Activated CD4-positive, alpha-beta T cell treated with anti-CD3 and anti-CD28 coated beads for 36 hours (primary cell): ENCODE measurements around the gene MISP3. TPM values are rescaled to one million over a fixed set of nuclear protein-coding genes. Genes with fewer than 3 reads are reported as not detected.

Experiments
- ATAC-seq: fragments of 200-7000 bp; cut with Tn5 transposase; one replicate; pipeline ENCODE4 v1.10.0; 2021; ENCODE audit warnings: mild to moderate bottlenecking, moderate library complexity
- CTCF ChIA-PET: fragments of 350-600 bp; sonication (Branson Sonifier 250); formaldehyde crosslinking; loops from one replicate; lab custom pipeline; 2021; ENCODE audit warnings: antibody characterized with exemption; lab: Charles Lee
- POLR2A ChIA-PET: fragments of 350-600 bp; sonication (Branson Sonifier 250); formaldehyde crosslinking; loops from one replicate; lab custom pipeline; 2021; ENCODE audit warnings: antibody characterized with exemption, inconsistent platforms; lab: Charles Lee
- DNase-seq: peaks from one replicate; pipeline ENCODE4 v3.0.0-alpha.2; 2020
- H3K27ac Mint-ChIP-seq: one replicate; pipeline ENCODE4 v1.8.0; 2021; ENCODE audit warnings: mixed read lengths
- H3K27me3 Mint-ChIP-seq: one replicate; pipeline ENCODE4 v1.8.0; 2021; ENCODE audit warnings: mixed read lengths
- H3K36me3 Mint-ChIP-seq: one replicate; pipeline ENCODE4 v1.8.0; 2021; ENCODE audit warnings: low read depth, mixed read lengths
- H3K4me1 Mint-ChIP-seq: one replicate; pipeline ENCODE4 v1.8.0; 2021; ENCODE audit warnings: mixed read lengths
- H3K4me3 Mint-ChIP-seq: one replicate; pipeline ENCODE4 v1.8.0; 2021; ENCODE audit warnings: mild to moderate bottlenecking, moderate library complexity, mixed read lengths
- H3K9me3 Mint-ChIP-seq: one replicate; pipeline ENCODE4 v1.8.0; 2021; ENCODE audit warnings: low read depth, mixed read lengths
- intact Hi-C, 2 experiments: fragments of 100-400 bp; cut with DNase I in 1 of 2; cut with micrococcal nuclease in 1 of 2; formaldehyde crosslinking; loops; one replicate each; pipeline versions ENCODE4 v1.14.2 to v1.15.1; 2022 to 2024; cut with DNase I, micrococcal nuclease
- total RNA-seq, 2 experiments: library from RNA; stranded (reverse); gene quantifications; one replicate each; pipeline ENCODE4 v1.2.3, GENCODE V29; 2021

Gene MISP3
- total RNA-seq, 2 experiments from 2014 or later = 1.1 to 1.6 TPM

DNA sequence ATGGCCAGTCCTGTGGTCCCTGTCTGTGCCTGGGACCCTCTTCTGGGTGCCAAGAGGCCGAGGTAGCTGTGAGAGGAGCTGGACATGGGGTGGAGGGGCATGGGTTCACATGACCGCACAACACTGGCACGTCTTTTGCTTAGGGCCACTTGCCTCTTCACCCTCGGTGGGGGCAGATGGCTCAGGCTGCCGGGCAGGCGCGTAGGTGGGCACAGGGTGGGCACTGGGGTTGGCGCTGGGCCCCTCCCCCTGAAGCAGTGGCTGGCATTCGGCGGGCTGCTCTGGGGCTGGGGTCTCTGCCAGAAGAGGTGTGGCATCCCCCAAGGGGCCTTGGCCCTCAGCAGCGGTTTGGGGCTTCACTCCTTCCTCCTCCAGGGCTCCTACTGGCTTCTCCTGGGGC lies 19.1 kb upstream of the MISP3 start:
- no peak for DNase-seq
- ATAC-seq = no peak
- Mint-ChIP-seq H3K27me3 (peaks cover 11% of the 10 kb centered on the region), H3K36me3 (peaks cover 37% of the 10 kb centered on the region), H3K9me3 (peaks cover 4% of the 10 kb centered on the region), H3K4me1 (peaks cover 10% of the 10 kb centered on the region), H3K27ac (no peak overlapping the region), H3K4me3 (no peak overlapping the region)
- intact Hi-C loops = no loop called here
- POLR2A ChIA-PET = no interaction called here
- CTCF ChIA-PET = interaction anchor here (0.6 to 1.4 kb wide), 4 partner anchors 11 to 172 kb away, joined by 3 to 6 read pairs (median 3); no protein-coding TSS in a partner anchor

- ATAC-seq (no peak), DNase-seq (no peak)
- Mint-ChIP-seq H3K27ac (no peak overlapping the region), H3K27me3 (peaks cover 17% of the 10 kb centered on the region), H3K36me3 (peaks cover 31% of the 10 kb centered on the region), H3K4me1 (peaks cover 16% of the 10 kb centered on the region), H3K9me3 (peaks cover 4% of the 10 kb centered on the region), H3K4me3 (no peak overlapping the region)
- ChIA-PET POLR2A (no interaction called here), CTCF (no interaction called here)
- intact Hi-C loops = no loop called here
Measured at GRCh38 chr19:14054099-14054498, 18.5 kb upstream of the MISP3 start.

DNA sequence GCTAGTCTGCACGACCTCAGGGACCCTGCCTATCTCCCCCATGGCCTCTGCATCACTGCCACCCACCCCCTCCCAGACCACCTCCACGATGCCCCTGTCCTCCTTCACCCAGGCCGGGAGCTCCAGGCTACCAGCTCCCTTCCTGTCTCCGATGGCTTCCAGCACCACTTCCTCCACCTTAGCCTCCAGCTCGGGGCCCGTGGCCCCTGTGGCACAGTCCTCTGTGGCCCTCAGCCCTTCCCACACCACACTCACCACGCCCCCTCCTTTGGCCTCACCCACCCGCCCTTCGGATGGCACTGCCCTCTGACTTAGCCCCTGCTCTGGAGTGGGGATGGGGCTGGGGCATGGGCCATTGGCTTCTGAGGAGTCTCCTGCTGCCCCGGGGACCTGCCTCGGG lies 17.9 kb upstream of the MISP3 start:
- no peak for ATAC-seq
- CTCF ChIA-PET = no interaction called here
- Mint-ChIP-seq H3K27ac (no peak overlapping the region), H3K9me3 (peaks cover 4% of the 10 kb centered on the region), H3K4me3 (no peak overlapping the region), H3K36me3 (peaks cover 30% of the 10 kb centered on the region), H3K4me1 (peaks cover 16% of the 10 kb centered on the region), H3K27me3 (peaks cover 19% of the 10 kb centered on the region)
- no peak for DNase-seq
- intact Hi-C loops = loop anchor here in 1 of 2 experiments (5.0 kb wide), 1 partner anchor 172 kb away; no protein-coding TSS in a partner anchor
- POLR2A ChIA-PET = no interaction called here

DNA sequence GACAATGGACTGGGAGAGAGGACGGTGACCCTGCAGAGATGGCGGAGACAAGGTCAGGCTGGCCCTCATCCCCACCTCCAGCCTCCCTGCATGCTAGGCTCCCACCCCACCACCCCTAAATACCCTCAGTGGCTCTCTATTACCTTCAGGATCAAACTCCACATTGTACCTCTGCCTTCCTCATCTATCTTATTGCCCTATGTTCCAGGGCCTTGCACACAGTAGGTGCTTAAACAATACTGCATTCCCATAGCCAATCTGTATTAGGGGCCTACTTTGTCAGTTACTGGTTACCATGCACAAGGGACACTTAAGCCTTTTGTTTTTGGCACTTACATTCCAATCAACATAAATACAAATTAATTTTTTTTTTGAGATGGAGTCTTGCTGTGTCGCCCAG lies 17.2 kb upstream of the MISP3 start:
- peaks cover 25% of the 10 kb centered on the region for H3K27me3 Mint-ChIP-seq
- H3K4me1 Mint-ChIP-seq = peaks cover 16% of the 10 kb centered on the region
- ChIA-PET POLR2A (interaction anchor here (0.6 kb wide), 1 partner anchor 131 kb away, joined by 3 read pairs; no protein-coding TSS in a partner anchor), CTCF (interaction anchor here (2.8 kb wide), 1 partner anchor 23 kb away, joined by 6 read pairs; the partner anchor contains the start of gene IL27RA)
- peaks cover 24% of the 10 kb centered on the region for H3K36me3 Mint-ChIP-seq
- ATAC-seq (no peak), DNase-seq (no peak)
- no peak overlapping the region for H3K4me3 Mint-ChIP-seq
- peaks cover 4% of the 10 kb centered on the region for H3K9me3 Mint-ChIP-seq
- no peak overlapping the region for H3K27ac Mint-ChIP-seq
- intact Hi-C loops = loop anchor here in 1 of 2 experiments (5.0 kb wide), 1 partner anchor 173 kb away; no protein-coding TSS in a partner anchor

DNA sequence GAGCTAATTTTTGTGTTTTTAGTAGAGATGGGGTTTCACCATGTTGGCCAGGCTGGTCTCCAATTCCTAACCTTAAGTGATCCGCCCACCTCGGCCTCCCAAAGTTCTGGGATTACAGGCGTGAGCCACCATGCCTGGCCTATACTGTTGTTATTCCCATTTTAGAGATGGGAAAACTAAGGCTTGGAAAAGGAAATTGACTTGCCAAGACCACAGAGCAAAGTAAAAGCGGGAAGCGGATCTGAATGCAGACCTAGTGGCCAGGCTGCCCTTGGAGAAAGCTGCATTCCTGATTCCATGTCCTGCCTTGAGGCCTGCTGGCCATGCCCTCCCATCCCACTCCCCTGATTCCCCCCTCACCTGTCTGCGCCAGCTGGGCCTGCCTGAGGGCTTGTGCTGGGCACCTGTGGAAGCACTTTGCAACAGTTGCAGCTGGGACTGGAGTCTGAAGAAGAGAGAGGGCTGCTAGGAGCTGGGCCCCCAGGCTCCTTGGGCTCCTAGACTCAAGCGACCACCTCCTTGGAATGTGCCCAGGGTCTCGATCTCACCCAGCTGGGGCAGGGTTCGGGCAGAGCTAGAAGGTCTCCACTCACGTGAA lies 16.4 kb upstream of the MISP3 start:
- POLR2A ChIA-PET = interaction anchor here (0.6 kb wide), 1 partner anchor 132 kb away, joined by 3 read pairs; no protein-coding TSS in a partner anchor
- DNase-seq (no peak), ATAC-seq (no peak)
- H3K36me3 Mint-ChIP-seq = peaks cover 17% of the 10 kb centered on the region
- no peak overlapping the region for H3K4me3 Mint-ChIP-seq
- H3K27me3 Mint-ChIP-seq = peaks cover 27% of the 10 kb centered on the region
- H3K9me3 Mint-ChIP-seq = peaks cover 4% of the 10 kb centered on the region
- CTCF ChIA-PET = interaction anchor here (0.5 to 2.8 kb wide), 4 partner anchors 10 to 177 kb away, joined by 3 to 9 read pairs (median 5); partner anchors contain the start of genes IL27RA and MISP3
- intact Hi-C loops = loop anchor here in 1 of 2 experiments (5.0 kb wide), 1 partner anchor 174 kb away; no protein-coding TSS in a partner anchor
- peaks cover 16% of the 10 kb centered on the region for H3K4me1 Mint-ChIP-seq
- no peak overlapping the region for H3K27ac Mint-ChIP-seq

- H3K27ac Mint-ChIP-seq = no peak overlapping the region
- ATAC-seq (no peak), DNase-seq (no peak)
- peaks cover 16% of the 10 kb centered on the region for H3K4me1 Mint-ChIP-seq
- intact Hi-C loops = loop anchor here in 1 of 2 experiments (5.0 kb wide), 1 partner anchor 175 kb away; no protein-coding TSS in a partner anchor
- ChIA-PET CTCF (interaction anchor here (1.8 to 4.8 kb wide), 4 partner anchors 9 to 177 kb away, joined by 4 to 35 read pairs (median 8); partner anchors contain the start of genes IL27RA and MISP3), POLR2A (interaction anchor here (0.7 kb wide), 1 partner anchor 223 kb away, joined by 3 read pairs; no protein-coding TSS in a partner anchor)
- no peak overlapping the region for H3K4me3 Mint-ChIP-seq
- H3K36me3 Mint-ChIP-seq = peaks cover 13% of the 10 kb centered on the region
- peaks cover 4% of the 10 kb centered on the region for H3K9me3 Mint-ChIP-seq
- H3K27me3 Mint-ChIP-seq = peaks cover 31% of the 10 kb centered on the region
Measured at GRCh38 chr19:14056741-14057356, 15.7 kb upstream of the MISP3 start.

GRCh38 chr19:14058182-14059092 lies 14.1 kb upstream of the MISP3 start:
- DNase-seq (no peak), ATAC-seq (no peak)
- Mint-ChIP-seq H3K9me3 (no peaks in the 10 kb centered on the region), H3K4me1 (peaks cover 16% of the 10 kb centered on the region), H3K27ac (no peak overlapping the region), H3K36me3 (no peaks in the 10 kb centered on the region), H3K27me3 (peaks cover 31% of the 10 kb centered on the region), H3K4me3 (peak overlapping the region; percentile 50)
- ChIA-PET CTCF (interaction anchor here (0.6 to 4.8 kb wide), 18 partner anchors 8 to 310 kb away, joined by 3 to 49 read pairs (median 4); partner anchors contain the start of genes ASF1B, IL27RA and MISP3), POLR2A (interaction anchor here (0.7 to 1.0 kb wide), 2 partner anchors 9 to 171 kb away, joined by 3 read pairs; no protein-coding TSS in a partner anchor)
- intact Hi-C loops = loop anchor here in 1 of 2 experiments (5.0 kb wide), 1 partner anchor 176 kb away; no protein-coding TSS in a partner anchor

DNA sequence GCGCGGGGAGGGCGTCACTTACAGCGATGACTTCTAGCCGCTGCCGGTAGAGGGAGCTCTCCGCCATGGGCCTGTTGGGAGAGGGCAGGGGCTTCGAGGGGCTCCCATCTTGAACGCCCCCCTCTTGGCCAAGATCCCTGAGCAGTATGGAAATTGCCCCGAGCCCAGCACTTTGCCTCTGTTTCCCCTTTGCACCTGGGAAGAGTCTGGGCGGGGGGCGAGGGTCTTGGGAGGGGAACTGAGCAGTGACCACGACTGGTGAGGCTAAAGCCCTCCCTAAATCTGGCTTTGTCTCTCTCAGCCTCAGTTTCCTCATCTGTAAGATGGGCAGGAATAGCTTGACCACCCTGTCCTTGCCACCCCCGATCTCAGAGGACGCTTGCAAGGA lies 13.5 kb upstream of the MISP3 start:
- Mint-ChIP-seq H3K27ac (no peak overlapping the region), H3K4me3 (peak overlapping the region; percentile 50), H3K27me3 (peaks cover 31% of the 10 kb centered on the region), H3K36me3 (no peaks in the 10 kb centered on the region), H3K9me3 (no peaks in the 10 kb centered on the region), H3K4me1 (peaks cover 16% of the 10 kb centered on the region)
- DNase-seq (peak; percentile 77), ATAC-seq (peak; percentile 59)
- POLR2A ChIA-PET = interaction anchor here (0.7 to 1.0 kb wide), 2 partner anchors 10 to 171 kb away, joined by 3 read pairs; no protein-coding TSS in a partner anchor
- CTCF ChIA-PET = interaction anchor here (0.5 to 4.8 kb wide), 25 partner anchors 8 to 878 kb away, joined by 3 to 49 read pairs (median 4); partner anchors contain the start of genes ASF1B, IL27RA and MISP3
- intact Hi-C loops = loop anchor here in 1 of 2 experiments (5.0 kb wide), 1 partner anchor 177 kb away; no protein-coding TSS in a partner anchor

DNA sequence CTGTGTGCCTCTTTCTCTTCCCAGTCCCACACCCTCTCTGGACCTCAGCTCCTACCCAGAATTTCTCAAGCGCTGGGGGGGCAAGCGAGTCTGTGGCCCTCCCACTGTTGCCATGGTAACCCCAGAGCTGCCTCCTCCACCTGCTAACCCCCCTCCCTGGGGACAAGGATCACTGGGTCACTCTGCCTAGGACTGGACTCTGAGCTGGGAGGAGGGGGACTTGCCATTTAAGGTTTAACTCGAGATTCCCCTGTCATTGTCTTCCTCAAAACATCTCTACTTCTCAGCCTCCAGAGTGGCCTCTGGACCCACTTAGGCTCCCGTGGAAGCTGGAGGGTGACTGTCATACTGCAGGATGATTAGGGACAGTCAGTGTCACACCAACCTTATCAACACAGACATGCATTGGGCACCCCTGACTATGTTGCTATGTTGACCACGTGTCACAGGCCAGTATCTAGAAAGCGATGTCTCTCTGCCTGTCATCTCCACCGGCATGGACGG lies 12.9 kb upstream of the MISP3 start:
- H3K9me3 Mint-ChIP-seq = no peaks in the 10 kb centered on the region
- DNase-seq = no peak
- no peaks in the 10 kb centered on the region for H3K36me3 Mint-ChIP-seq
- no peak for ATAC-seq
- ChIA-PET POLR2A (interaction anchor here (0.6 to 1.0 kb wide), 2 partner anchors 10 to 193 kb away, joined by 3 read pairs; no protein-coding TSS in a partner anchor), CTCF (interaction anchor here (0.5 to 4.8 kb wide), 28 partner anchors 9 to 879 kb away, joined by 3 to 49 read pairs (median 4); partner anchors contain the start of genes ASF1B, IL27RA and MISP3)
- intact Hi-C loops = loop anchor here in 1 of 2 experiments (5.0 kb wide), 1 partner anchor 177 kb away; no protein-coding TSS in a partner anchor
- H3K4me1 Mint-ChIP-seq = peaks cover 16% of the 10 kb centered on the region
- H3K27ac Mint-ChIP-seq = no peak overlapping the region
- H3K27me3 Mint-ChIP-seq = peaks cover 31% of the 10 kb centered on the region
- no peak overlapping the region for H3K4me3 Mint-ChIP-seq
